HFF-Myc (cell line): Measurements from ENCODE around the gene YY1.

Experiments used
- DNase-seq: peaks from one replicate; pipeline ENCODE4 v3.0.0-alpha.2; 2011; ENCODE audit warnings: low read depth; ENCODE audit errors: extremely low read depth
- H3K4me3 ChIP-seq: replicated peaks from 2 replicates; pipeline ENCODE4 v1.5.1; 2011; ENCODE audit warnings: low read depth, mild to moderate bottlenecking, control low read depth, low read length
- TF ChIP-seq, protein P1 (sequence below): IDR thresholded peaks from 2 replicates; pipeline ENCODE4 v1.5.1; 2012; ENCODE audit warnings: mild to moderate bottlenecking, low read depth, low read length, control low read depth; ENCODE audit errors: missing control alignments

Gene YY1

GRCh38 chr14:100250732-100251465 lies 12.0 kb downstream of the YY1 start:
- TF ChIP-seq, protein P1, sequence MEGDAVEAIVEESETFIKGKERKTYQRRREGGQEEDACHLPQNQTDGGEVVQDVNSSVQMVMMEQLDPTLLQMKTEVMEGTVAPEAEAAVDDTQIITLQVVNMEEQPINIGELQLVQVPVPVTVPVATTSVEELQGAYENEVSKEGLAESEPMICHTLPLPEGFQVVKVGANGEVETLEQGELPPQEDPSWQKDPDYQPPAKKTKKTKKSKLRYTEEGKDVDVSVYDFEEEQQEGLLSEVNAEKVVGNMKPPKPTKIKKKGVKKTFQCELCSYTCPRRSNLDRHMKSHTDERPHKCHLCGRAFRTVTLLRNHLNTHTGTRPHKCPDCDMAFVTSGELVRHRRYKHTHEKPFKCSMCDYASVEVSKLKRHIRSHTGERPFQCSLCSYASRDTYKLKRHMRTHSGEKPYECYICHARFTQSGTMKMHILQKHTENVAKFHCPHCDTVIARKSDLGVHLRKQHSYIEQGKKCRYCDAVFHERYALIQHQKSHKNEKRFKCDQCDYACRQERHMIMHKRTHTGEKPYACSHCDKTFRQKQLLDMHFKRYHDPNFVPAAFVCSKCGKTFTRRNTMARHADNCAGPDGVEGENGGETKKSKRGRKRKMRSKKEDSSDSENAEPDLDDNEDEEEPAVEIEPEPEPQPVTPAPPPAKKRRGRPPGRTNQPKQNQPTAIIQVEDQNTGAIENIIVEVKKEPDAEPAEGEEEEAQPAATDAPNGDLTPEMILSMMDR = no peak
- DNase-seq = no peak
- H3K4me3 ChIP-seq = no peak overlapping the region

DNA sequence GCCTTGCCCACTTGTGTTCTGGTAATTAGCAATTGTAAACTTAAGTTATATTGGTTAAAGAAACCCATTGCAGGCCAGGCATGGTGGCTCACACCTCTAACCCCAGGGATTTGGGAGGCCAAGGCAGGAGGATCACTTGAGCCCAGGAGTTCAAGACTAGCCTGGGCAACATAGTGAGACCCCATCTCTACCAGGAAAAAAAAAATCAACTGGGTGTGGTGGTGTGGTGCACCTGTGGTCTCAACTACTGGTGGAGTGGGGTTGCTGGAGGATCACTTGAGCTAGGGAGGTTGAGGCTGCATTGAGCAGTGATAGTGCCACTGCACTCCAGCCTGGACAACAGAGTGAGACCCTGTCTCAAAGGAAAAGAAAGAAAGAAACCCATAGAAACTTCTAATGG lies 13.7 kb downstream of the YY1 start:
- no peak overlapping the region for H3K4me3 ChIP-seq
- no peak for DNase-seq
- TF ChIP-seq, protein P1 = no peak

GRCh38 chr14:100256339-100256895 lies 17.5 kb downstream of the YY1 start:
- TF ChIP-seq, protein P1 = no peak
- no peak overlapping the region for H3K4me3 ChIP-seq
- no peak for DNase-seq

DNA sequence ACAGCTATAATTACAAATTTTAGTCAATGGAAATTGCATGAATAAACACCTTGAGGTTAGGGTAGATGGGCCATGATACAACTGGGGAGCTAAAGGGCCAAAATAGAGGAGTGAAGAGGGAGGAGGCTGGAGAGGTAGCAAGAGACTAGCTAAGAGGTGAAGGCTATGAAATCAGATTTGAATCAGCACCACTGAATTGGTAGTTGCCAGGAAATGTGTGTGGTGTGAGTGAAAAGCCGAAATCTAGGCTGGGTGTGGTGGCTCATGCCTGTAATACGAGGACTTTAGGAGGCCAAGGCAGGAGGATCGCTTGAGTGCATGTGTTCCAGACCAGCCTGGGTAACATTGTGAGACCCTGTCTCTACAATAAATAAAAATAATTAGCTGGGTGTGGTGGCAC lies 22.7 kb downstream of the YY1 start:
- no peak overlapping the region for H3K4me3 ChIP-seq
- no peak for DNase-seq
- TF ChIP-seq, protein P1 = no peak

DNA sequence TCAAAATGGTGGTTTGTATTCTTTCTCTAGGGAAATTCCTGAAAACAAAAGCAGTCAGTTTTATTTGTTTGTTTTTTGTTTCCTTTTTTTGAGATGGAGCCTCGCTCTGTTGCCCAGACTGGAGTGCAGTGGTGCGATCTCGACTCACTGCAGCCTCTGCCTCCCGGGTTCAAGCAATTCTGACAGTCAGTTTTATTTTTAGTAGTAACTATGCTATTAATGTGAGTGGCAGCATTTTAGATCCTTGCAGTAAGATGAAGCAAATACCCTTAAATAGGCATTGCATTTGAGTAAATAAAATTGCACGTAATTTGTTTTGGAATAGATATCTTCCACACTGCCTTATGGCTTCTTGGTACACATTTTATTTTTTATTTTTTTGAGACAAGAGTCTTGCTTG lies 23.6 kb downstream of the YY1 start:
- no peak overlapping the region for H3K4me3 ChIP-seq
- DNase-seq = no peak
- TF ChIP-seq, protein P1 = no peak

- TF ChIP-seq, protein P1 = no peak
- DNase-seq = no peak
These were observed 24.2 kb downstream of the YY1 start for GRCh38 chr14:100263141-100263540.

More at GRCh38 chr14:100263141-100263540, 24.2 kb downstream of the YY1 start:
- H3K4me3 ChIP-seq = no peak overlapping the region
